HG03025 (cell line): ENCODE results near the gene IQGAP2.

Experiments used
- ATAC-seq: cut with Tn5 transposase; IDR thresholded peaks from one replicate; pipeline ENCODE4 v1.9.1; 2021; ENCODE audit warnings: mild to moderate bottlenecking, moderate library complexity; ENCODE audit not compliant: unreplicated experiment, low FRiP score

IQGAP2 gene

DNA sequence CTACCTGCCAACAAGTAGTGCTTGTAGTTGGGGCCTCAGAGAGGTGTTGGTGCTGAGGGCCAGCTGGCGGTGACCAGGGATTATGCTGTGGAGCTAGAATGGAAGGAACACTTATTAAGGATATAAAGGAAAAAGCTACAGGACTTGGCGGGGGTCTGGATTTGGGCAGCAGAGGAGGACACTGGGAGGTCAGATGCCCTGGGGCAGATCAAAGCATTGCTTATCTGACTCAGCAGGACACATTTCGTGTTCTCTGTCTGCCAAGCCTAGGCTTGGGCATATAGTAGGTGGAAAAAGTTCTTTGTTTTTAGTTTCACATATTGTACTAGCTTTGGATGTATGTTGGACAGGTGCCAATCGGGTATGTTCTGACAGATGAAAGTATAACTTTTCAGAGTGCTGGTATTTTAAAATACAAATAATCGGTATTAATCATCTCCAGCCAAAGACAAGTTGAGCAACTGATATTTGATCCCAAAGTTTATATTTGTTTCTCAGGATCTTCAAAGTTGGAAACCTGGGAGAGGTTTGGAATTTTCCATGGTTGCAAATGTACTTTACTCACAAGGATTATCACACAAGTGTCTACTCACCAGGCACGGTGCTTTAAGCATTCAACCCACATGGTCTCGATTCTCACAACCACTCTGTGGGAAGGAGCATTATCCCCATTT, 69.4 kb downstream of the IQGAP2 start:
- no peak for ATAC-seq

DNA sequence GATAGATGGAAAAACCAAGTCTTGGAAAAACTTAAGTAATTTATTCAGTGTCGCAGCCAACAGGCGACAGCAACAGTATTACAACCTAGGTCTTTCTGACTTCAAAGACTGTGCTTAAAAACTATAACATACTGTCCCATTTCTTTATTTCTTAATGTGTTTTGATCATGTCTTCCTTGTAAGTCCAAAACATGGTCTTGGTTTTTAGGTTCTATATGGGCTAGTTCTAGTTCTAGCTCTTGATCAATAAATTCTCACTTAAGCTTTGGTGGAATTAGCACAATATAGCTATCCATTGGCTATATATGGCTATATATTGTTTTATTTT, 69.9 kb downstream of the IQGAP2 start:
- no peak for ATAC-seq

DNA sequence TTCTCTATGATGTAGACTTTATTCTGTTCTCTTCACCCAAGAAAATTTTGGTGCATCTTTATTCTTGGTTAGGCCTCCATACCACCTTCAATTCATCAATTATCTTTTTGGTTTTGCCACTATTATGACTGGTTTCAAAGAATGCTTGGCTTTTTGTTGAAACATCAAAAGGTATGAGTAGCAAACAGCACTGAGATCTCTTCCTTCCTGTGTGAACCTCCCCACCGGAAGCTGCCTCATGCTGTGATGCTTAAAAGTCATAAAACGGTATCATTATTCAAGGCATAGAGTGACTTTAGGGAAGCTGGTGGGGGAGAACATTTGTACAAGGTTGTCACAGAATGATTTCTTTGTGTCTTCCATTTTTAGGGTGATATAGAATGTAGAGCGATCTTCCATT, 70.6 kb downstream of the IQGAP2 start:
- ATAC-seq = no peak

DNA sequence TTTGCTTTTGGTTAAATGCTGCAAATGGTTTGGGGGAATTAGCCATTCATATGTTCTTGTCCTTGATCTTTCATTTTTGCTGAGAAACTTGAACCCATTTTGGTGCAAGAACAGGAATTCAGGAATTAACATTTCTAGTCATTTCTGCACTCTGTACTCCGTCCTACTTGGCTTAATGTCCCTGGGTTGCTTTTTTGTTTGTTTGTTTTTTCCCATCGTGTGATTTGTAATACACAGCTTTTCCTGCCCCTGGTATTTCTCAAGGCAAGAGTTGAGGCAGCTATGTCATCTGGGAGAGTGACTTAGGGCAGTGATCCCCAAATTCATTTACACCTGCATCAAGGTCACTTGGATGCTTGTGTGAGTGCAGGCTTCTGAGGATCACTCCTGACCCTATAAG, 71.3 kb downstream of the IQGAP2 start:
- no peak for ATAC-seq

DNA sequence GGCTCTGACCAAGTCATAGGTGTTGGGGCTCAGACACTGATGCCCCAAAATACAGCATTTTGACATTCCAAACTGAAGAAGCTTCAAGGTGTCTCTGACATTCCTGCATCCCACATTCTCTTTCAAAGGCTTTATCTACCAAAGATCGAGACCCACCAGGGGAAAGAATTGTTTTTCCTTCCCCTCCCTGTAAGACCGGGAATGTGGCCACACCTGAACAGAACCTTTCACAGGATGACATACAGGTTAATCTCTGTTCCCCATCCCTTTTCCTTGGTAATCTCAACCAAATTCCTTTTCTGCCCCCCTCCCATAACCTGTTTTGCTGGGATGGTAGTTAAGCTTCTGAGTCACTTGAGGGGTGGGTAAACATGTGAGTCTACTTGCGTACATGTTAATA, 72.3 kb downstream of the IQGAP2 start:
- no peak for ATAC-seq

DNA sequence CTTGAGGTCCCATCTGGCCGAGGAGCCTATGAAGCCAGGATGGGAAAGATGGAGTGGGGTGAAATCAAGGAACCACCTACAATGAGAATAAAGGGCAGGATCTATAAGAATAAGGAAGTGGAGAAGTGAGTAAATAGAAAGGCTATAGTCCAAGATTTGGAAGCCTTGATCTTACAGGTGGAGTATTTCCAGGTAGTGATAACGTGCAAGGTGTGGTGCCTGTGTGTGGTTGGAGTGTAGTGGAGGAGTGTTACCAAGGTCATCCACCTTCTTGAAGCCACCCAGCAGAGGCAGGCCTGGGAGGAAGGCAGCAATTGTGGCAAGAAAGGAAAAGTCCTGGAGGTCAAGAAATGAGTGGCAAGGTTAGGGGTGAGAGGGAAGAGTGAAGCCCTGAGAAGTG, 72.9 kb downstream of the IQGAP2 start:
- ATAC-seq = no peak

DNA sequence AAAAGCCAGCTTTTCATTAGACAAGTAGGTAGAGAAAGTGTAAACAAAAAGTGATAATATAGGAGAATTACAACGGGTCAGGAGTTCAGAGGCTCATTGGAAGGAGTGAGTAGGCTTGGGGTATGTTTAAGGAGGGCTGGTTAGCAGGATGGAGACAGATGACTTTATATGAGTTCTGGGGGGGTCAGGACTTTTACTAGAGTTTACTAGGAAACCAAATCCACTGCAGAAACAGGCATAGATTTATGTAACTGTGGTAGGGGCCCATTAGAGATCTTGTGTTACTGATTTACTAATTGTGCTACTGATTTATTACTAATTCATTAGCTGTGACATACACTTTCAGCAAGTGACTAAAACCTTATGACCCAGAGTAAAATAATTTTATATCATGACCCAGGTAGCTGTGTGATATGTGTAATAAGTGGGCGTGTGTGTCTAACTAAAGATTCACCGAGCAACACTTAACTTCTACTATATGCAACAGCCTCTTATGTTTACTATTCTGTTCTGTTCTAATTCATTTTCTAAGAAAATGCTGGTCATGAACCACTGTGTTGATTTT, 73.5 kb downstream of the IQGAP2 start:
- ATAC-seq = no peak

DNA sequence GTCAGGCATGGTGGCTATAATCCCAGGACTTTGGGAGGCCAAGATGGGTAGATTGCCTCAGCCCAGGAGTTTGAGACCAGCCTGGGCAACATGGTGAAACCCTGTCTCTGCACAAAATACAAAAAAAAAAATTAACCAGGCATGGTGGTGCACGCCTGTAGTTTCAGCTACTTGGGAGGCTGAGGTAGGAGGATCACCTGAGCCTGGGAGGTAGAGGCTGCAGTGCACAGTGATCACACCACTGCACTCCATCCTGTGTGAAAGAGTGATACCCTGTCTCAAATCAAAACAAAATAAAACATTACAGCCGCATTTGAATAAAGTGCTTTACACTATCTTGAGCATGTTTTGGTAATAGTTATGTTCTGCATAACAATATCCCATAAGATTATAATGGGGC, 74.0 kb downstream of the IQGAP2 start:
- no peak for ATAC-seq

DNA sequence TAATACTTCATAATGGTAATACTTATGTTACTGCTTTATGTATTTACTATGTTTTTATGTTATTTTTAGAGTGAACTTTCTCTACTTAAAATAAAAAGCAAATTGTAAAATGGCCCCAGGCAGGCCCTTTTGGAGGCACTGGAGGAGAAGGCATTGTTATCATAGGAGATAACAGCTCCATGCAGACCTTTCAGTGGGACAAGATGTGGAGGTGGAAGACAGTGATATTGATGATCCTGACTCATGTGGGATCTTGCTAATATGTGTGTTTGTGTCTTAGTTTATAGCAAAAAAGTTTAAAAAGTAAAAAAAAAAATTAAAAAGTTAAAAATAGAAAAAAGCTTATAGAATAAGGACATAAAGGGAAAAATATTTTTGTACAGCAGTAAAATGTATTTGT, 74.5 kb downstream of the IQGAP2 start:
- ATAC-seq = no peak

DNA sequence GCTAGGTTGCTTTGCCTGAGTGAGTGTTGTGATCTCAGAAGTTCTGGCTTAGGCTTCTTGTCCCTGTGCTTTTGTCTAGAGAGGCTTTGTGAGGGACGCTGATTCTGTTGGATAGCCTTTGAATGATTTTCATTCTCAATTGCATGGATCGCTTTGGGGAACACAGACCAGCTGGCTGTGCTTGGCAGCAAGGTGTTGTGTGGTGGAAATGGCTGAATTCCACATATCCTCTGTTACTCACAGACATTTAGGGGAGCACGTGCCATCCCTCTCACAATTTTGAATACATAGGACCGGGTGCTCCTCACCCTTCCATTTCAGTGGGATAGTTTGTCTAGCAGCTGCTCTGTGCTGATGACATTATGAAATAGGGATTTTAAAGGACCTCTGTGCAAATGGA, 76.2 kb downstream of the IQGAP2 start:
- ATAC-seq = no peak

DNA sequence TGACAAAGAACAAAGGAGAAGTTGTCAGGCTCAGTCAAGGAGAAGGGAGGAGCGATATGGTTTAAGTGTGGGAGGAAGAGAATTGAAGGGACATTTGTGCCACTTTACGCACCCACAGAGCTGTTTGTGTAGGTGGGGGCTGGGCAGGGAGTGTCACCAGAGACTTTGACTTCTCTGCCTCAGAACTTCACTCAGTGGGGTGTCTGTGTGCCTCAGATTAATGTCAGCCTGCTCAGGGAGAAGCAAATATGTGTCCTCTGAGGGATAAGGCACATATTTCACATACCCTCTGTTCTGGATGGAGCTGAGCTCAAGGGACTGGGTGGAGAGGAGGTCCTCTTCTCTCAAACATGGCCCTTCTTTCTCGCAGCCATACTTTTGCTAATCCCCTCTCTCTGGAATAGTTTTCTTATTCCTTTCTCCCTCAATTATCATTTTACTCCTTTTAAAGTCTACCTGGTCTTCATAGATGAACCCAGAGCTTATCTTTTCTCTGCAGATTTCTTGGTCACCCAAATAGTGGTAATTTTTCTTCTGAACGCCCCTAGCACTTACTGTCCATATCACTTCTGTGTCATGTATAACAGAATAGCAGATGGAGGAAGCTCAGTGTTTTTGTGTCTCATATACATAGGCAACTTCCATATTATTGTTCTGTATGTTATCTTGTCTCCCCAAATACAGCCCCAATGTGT, 77.0 kb downstream of the IQGAP2 start:
- no peak for ATAC-seq

DNA sequence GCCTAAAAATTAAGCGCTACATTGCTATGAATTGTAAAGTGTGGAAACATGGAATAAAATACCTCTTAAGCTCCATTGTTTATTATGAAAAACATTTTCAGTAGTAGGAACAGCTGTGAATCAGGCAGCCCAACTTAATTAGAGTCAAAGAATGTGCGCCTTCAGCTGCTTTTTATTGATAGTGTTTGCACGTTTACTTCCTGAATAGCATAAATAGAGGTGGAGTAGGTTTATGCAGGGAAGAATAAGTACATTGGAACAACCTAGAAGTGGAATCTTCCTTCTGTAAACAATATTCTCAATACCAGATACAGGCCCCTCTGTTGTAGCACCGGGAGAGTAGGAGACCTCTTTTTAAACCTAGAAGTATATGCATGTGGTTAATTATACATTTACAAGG, 79.9 kb downstream of the IQGAP2 start:
- ATAC-seq = no peak

DNA sequence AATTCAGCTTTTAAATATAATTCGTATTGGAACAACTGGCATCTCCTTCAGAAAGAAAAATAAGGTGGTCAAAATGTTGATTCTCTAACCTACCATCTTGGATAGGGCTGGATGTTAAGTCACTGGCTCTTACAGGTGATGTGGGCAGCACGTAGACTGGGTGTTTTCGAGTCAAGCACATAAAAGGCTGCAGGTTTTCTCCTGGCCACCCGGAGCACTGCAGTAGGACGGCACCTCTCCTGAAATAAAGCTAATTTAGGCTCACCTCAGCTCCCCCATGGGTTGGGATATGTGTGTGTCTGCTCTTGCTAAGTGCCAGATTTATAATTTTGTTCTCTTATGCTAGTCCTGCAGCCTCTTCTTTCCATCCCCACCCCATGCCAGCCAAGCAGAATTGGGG, 80.3 kb downstream of the IQGAP2 start:
- ATAC-seq = no peak

DNA sequence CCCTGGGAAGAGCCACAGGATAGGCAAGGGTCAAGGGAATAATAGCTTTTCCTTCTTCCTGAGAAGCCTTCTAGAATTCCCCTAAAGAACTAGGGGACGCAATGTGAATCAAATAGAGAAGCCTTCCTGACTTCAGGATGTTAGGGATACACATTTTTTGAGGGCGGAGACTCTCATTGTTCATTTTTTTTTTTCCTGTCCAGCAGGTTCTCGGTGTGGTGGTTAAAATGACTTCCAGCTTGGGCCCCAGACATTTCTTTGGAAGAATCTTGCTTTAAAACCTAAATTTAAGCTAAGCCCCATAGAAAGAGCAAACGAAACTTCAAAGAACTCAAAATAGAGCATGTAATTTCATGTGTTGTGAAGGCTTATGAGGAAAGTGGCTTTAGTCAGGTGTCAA, 80.8 kb downstream of the IQGAP2 start:
- no peak for ATAC-seq

DNA sequence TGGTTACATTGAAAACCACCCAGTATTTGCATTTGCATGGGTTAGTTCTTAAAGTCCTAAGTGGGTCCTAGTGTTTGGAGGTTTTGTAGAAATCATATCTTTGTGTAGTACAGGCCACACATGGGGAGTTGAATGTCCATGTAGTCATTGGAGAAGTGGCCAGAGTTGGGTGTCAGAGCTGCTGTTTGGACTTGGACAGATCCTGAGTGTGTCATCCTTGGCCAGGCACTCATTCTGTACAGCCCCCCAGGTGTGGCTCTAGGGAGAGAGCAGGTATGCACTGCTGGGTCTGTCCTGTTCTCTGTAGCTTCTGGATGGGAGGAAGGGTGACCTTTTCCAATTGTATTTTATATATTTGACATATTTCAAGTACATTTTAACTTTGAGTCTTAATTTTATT, 82.4 kb downstream of the IQGAP2 start:
- no peak for ATAC-seq

DNA sequence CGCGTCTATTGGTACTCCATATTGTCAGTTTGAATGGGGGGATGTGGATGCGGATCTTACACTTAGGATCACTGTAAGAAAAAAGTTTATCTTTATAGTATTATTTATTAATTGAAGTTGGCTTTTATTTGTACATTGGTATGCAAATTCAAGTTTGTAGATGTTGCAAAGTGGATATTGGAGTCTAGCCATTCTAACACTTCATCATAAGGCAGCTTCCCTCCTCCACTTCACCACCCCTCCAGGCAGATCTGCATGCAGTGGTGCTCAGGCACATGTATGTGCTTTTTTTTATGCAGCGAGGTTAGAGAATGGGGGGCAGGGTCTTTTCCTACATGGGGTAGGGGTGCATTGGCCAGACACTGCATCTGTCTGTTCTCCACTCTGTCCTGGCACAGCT, 84.3 kb downstream of the IQGAP2 start:
- no peak for ATAC-seq

DNA sequence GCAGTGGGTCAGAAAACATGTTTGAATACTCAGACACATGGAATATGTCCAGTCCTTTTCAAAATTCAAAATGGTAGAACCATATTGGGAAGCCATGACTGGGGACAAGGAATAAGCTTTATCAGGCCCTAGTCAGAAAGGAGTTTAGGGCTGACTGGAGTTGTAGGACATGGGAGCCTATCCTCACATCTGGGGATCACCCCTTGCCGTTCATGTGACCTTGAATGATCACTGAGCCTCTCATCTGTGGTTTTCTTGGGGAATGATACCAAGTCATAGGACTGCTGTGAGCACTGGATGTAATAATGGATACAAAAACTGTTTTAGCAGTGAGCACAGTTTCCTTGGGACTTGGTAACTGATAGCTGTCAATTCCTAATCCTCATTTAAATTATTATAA, 84.7 kb downstream of the IQGAP2 start:
- ATAC-seq = no peak

DNA sequence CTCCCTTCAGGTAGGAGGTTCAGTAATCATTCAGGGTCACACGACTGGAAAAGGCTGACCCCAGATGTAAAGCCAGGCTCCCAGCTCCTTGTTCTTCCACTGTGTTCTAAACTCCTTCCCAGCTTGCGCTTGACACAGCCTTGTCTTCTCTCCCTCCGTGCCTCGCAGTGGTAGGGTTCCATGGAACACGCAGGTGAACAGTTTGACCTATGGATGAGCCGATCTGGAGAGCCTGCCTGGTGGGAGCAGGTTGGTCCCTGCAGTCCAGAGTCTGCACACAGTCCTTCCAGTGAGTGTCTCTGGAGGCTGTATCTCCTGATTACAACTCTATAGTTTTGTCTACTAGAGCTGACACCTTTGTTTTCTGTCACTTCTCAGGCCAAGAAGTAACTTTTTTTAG, 85.9 kb downstream of the IQGAP2 start:
- ATAC-seq = no peak

DNA sequence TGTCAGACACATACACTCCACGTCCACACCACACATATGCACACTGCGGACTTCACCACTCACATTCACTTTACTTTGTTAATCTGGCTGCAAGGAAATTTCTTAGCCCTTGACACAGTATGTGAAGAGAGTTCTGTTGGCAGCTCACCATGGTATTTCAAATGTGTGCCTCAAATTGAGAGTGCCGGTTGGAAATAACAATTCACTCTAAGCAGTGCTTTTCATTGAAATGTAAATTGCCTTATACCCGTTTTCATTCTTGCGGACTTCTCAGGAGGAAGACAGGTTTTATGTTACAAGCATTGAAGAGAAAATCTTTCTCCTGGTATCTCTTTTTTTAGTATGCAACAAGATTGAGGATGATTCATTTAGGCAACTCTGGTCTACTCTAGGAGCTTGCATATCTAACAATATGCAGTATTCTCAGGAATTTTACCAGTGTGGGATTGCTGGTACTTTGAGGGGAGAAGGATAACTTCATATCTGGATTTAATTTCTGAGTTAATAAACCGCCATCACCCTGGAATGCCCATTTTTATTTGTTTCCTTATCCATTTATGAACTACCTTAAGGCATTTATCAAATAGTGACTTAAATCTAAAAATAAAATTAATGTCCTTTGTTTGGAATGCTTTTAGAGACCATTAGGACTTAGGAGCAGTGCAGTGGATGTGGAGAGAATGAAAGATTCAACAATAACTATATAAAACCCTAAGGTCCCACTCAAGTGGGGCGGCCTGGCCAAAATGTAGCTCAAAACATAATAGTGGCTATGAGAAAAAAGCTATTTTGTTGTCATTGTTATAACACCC, 87.0 kb downstream of the IQGAP2 start:
- no peak for ATAC-seq

DNA sequence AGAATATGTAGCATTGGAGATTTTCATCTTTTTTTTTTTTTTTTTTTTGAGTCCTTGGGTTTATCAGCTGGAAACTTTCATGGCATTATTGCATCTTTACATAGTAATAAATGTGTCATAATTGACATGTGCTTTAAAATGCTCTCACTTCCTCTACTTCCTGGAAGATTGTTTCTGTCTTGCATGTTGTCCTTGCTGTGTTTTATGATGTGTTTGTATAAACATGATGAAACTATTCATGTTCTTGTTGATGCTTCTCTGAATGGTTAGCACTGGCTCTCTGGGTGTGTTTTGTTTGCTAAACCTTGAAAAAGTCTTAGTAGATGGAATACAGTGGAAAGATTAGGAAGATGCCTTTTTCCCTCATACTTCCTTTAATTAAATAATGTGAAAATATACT, 87.9 kb downstream of the IQGAP2 start:
- no peak for ATAC-seq

DNA sequence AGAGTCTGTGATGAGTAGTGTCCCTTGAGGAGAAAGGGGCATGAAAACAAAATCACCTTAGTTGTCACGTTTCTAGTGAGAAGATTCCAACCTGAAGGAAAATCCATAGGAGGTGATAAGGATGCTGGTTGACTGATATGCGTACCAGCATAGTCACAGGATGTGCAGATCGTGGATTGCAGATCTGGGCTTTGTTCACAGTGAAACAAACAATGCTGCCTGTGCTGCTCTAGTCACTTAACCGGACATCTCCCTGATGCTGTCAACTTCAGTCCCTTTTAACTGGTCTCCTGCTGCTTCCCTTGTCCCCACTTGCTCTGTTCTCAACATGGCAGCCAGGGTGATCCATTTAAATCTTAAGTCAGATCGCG, 89.7 kb downstream of the IQGAP2 start:
- ATAC-seq = no peak
